Activated CD8-positive, alpha-beta memory T cell treated with anti-CD3 and anti-CD28 coated beads, Interleukin-2, amount 50 U/mL, for 4 hours (primary cell): Measurements from ENCODE around the gene PYGB.

Experiments
- DNase-seq: peaks from one replicate; pipeline ENCODE4 v3.0.0-alpha.2; 2020

PYGB gene

GRCh38 chr20:25271486-25272222 is 23.8 kb downstream of the PYGB start:
- DNase-seq, result no peak

GRCh38 chr20:25272223-25273000 is 24.5 kb downstream of the PYGB start:
- peak; percentile 5 for DNase-seq

GRCh38 chr20:25273046-25273445 is 25.2 kb downstream of the PYGB start:
- DNase-seq, result peak; percentile 10

GRCh38 chr20:25273541-25274358 is 25.9 kb downstream of the PYGB start:
- DNase-seq, result peak; percentile 3

GRCh38 chr20:25274481-25274880 is 26.6 kb downstream of the PYGB start:
- peak; percentile 5 for DNase-seq

DNA sequence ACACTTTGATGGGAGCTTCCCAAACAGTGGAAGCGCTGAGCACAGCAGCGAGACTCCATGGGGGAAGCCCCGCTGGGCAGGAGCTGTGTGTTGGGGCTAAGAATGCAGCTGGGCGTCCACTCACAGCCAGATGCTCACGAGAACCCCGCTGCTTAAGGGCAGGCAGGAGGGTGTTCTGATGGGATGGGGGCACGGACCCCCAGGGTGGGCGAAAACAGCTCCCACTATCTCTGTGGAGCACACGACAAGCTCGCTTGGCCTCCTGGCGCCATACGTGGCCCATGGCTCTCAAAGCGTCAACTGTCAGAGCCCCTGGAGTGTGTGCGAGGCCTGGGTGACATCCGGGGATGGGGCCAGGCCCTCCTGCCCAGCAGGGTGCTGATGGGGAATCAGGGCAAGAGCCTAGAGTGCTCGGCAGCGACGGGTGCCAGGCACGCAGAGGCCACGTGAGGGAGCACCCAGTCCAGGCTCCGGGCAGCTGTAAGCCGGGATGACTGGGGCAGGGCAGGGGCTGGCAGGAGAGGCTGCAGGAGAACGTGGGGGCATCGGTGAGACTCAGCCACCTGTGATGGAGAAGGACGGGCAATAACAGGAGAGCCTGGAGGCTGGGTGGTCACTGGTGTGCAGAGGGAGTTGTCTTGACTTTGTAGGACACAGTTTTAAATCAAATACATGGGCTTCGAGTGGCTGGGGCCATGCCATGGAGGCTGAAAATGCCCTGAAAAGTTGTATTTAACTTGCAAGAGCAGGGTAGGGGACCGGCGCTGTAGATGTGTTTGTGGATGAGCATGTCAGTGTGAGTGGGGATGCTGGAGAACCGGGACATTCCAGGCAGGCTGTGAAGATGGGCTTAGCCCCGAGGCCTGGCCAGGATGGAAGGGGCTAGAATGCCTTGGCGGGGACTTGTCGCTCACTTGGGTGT is 27.3 kb downstream of the PYGB start:
- DNase-seq, result peak; percentile 12

DNA sequence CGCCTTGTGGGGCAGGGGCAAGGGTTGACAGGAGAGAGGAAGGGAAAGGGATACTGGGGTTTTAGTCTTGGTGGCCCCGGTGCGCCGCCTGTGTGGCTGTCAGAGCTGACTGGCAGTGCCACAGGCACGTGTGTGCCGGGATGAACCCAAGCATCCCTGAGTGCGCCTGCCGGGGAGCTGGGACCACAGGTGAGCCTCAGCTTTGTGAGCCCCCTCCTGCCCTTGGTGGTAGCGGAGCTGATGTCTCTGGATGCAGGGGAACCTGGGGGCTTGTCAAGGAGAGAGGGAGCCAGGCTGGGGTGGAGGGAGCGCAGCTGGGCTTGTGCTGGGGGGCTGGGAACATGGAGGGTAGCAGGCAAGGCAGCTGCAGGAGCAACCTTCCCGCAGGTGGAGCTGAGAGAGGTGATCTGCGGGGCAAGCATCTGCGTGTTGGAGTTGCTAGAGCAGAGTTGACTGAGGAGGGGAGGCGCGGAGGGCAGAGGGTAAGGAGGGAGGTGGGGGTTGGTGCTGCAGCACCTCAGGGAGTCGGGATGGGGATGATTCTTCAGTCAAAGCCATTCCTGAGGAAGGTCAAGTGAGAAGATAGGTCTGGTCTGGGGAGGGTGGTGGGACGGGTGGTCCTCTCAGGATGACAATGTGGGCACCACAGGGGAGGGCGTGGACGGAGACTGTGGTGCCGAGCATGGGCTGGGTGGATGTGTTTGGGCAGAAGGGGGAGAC is 28.1 kb downstream of the PYGB start:
- peak; percentile 8 for DNase-seq

DNA sequence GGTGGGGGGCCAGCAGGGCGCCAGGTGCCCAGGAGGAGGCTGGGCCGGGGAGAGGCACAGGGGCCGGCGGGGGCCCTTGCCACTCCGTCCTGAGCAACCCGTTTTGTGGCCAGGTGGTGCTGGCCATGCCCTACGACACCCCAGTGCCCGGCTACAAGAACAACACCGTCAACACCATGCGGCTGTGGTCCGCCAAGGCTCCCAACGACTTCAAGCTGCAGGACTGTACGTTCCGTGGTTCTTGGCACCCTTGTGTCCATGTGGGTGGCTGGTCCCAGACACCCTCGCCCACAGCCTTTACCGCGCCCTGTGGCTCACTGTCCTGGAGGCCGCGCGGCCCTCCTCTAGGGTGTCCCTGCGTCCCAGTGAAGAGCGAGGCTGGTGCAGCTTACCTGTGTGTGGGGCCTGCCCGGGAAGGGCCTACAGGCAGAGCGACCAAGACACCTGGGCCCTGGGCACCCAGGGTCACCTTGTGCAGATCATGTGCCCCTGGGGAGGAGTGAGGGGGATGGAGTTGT is 28.7 kb downstream of the PYGB start:
- DNase-seq, result peak; percentile 11

- peak; percentile 10 for DNase-seq
Observed at GRCh38 chr20:25277051-25277801, 29.3 kb downstream of the PYGB start.

GRCh38 chr20:25277941-25278521 is 30.1 kb downstream of the PYGB start:
- peak; percentile 7 for DNase-seq

- DNase-seq, result peak; percentile 4
Observed at GRCh38 chr20:25278636-25279361, 30.9 kb downstream of the PYGB start.

DNA sequence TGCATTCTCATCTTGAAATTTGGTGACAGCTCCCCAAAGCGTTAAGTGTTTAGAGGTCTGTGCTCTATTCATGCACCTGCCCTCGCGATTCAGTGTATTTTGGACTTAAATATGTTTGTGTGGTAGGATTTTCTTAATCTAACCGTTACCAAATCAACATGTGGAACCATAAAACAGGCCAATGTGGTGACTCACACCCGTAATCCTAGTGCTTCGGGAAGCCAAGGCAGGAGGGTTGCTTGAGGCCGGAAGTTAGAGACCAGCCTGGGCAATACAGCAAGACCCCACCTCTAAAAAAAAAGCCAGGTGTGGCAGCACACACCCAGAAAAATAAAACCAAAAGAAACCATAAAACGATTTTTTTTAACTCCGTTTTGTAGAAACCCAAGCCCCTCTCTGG is 31.5 kb downstream of the PYGB start:
- DNase-seq, result no peak

GRCh38 chr20:25280051-25280573 is 32.2 kb downstream of the PYGB start:
- DNase-seq, result peak; percentile 7

DNA sequence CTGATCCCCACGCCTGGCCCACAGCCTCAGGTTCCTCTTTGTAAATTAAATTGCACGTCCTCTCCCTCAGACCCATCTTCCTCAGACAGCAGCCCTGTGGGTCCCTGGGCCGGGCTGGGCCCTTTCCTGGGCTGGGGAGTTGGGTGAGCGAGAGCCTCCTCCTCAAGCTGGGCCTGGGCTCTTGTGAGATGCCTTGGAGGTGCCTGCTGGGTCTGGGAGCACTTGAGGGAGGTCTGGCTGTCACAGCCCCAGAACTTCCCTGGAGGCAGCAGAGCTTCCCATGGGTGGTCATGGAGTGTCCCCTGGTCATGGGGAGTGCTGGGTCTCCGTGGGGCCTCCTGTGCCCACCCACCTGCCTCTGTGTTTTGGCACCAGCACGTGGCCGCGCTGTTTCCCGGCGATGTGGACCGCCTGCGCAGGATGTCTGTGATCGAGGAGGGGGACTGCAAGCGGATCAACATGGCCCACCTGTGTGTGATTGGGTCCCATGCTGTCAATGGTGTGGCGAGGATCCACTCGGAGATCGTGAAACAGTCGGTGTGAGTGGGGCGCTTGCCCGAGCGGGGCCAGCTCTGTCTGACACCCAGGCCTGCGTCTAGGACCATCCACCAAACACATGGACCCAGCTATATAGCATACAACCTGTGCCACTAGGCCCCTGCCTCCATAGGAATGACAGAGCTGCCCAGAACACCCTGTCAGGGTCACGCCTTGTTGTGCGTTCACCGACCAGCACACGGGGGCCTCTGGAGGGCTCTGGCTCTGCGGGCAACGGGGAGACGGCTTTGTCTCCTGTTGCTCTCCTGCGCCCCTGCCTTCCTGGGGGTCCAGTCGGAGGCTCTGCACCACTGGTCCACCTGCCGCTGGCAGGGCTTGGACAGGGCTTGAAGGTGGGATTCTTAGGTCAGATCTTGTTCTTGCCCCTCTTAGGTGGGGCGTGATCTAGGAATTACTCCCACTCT is 33.0 kb downstream of the PYGB start:
- peak; percentile 6 for DNase-seq

DNA sequence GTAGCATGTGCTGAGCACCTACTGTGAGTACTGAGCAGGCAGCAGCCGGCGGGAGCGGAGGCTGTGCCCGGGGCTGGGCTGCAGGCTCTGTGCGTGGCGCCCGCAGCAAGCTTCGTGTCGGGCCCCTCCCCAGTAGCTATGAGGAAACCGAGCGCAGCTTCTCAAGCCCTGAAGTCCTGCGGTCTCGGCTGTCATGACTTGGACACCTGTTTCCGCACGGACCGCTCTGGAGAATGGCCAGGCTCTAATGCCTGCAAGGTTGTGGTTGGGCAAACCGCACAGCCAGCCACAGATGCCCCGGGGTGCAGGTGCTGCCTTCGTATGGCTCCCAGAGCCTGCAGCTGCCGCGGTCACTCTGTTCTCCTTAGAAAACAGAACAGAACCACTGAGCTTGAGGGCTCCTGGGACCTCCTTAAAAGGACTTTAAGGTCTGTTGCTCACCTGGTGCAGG is 33.7 kb downstream of the PYGB start:
- peak; percentile 10 for DNase-seq

DNA sequence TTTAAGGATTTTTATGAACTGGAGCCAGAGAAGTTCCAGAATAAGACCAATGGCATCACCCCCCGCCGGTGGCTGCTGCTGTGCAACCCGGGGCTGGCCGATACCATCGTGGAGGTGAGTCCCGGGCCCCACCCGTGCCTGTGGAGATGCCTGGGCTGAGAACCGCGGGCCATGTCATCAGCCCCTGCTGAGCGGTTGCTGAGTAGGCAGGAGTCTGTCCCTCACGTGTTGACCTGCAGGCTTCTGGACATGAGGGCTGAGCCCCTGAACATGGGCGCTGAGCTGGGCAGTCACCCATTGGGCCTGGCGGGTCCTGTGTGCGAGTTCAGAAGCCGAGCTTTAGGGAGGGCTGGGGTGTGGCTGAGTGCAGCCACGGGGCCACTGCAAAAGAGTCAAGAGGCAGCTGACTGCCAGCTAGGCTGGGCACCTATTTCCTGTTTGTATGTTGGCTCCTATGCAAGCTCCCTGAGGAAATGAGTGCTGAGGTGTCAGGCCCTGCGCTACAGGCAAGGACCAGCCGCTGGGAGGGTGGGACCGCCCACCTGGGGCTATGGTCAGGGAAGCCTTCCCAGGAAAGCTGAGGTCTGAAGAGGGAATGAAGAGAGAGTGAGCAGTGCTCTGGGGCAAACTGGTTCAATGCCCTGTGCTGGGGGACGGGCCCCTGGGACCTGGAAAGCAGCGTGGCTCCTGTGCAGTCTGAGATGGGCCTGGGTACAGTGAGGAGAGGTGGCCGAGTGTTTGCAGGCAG is 34.3 kb downstream of the PYGB start:
- DNase-seq, result peak; percentile 12

DNA sequence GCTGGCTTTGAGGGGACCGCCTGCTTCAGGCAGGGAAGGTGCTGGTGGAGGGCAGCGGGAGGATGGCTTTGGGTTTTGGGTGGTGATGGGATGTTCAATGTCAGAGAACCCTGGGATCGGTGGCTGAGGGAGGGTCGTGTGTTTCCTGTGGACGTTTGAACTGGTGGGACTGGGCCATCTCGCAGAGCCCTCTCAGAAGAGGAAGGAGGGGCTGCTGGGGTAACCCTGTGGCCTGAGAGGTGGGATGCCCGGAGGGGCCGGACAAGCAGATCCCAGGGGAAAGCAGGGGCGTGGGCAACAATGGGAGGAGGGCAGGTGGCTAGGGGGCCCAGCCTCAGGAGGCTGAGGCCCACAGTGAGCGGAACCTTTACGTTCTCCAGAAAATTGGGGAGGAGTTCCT is 34.9 kb downstream of the PYGB start:
- DNase-seq, result peak; percentile 6
